GM18511 (cell line): ENCODE results near the gene ARID5B.

Experiments used
- ATAC-seq: cut with Tn5 transposase; IDR thresholded peaks from one replicate; pipeline ENCODE4 v1.9.1; 2021; ENCODE audit warnings: mild to moderate bottlenecking, moderate library complexity; ENCODE audit not compliant: unreplicated experiment

The ARID5B gene

GRCh38 chr10:62121187-62121530, 219.7 kb downstream of the ARID5B start:
- no peak for ATAC-seq

DNA sequence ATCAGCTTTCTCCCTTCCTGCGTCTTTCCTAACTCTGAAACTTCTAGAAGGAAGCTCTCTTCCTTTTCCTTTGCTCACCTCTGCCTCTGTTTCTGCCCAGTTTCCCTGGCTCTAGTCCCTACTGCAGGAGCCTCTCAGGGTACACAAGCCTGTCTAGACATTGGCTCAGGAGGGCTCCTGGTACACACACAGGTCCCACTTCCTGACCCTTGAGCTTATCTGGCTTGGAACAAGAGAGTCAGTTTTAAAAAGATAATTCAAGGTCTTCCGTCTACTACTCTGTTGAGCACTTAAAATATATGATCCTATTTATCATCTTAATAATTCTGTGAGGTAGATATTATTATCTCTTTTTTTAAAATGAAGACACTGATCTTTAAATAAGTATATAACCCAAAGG, 226.5 kb downstream of the ARID5B start:
- no peak for ATAC-seq

DNA sequence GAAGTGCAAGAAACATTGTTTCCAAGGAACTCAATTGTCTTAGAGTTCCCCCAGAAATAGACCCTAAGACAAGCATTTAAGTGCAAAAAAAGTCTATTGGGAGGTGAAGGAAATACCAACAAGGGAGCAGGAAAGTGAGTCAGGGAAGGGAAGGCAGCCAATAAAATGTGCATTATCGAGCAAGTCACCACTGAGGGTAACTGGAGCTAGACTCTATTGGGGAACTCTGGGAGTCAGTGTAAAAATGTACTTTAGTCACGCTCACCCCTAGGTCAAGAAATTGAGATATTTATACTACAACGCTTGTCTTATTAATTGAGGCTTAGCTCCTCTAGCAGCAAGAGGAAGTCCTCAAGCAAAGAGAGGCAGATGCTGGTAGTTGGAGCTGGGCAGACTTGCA, 229.4 kb downstream of the ARID5B start:
- ATAC-seq, result no peak

DNA sequence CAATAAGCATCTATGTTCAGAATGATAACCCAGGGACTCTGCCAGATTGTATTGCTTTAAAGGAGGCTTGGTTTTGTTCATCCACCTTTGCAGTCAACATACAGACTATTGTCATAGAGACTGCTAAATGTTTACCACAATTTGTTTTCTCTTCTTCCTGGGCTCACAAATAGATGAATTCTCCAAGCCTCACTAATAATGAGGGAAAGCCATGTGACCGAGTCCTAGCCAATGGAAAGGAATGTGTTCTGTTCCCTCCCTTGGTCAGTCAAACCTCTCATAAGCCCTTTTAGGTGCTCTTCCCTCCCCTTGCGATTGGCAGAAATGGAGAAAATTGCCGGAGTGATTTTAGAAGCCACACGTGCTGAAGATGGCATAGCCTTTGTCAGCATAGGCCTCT, 230.2 kb downstream of the ARID5B start:
- no peak for ATAC-seq

- ATAC-seq, result peak; percentile 95
These were observed 232.1 kb downstream of the ARID5B start for GRCh38 chr10:62133618-62134017.

DNA sequence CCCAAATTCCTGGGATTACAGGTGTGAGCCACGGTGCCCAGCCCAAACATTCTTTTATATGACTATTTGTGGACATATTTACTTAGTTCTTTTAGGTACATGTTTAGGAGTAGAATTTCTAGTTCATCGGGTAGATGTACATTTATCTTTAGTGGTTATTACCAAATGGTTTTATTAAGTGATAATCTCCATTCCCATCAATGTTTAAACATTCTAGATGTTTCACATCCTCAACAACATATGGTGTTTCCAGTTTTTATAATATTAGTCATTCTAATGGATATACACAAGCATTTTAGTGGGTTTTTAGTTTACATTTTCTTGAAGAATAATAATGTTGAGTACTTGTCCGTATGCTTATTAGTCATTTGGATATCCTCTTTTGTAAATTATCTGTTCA, 235.4 kb downstream of the ARID5B start:
- no peak for ATAC-seq
